ENCODE data around the gene FOXC2.

Gene FOXC2

GRCh38 chr16:86563469-86564345 lies 2.9 kb upstream of the FOXC2 start:
- H3K27ac ChIP-seq: peak overlapping the region; percentile 65 to 76
- TF ChIP-seq CTCF (IDR thresholded peaks at IDR 0.05): peak; percentile 100
- DNase-seq (ENCODE audit: low spot score): peak; percentile 93
- peak overlapping the region; percentile 55 for H3K4me3 ChIP-seq

DNA sequence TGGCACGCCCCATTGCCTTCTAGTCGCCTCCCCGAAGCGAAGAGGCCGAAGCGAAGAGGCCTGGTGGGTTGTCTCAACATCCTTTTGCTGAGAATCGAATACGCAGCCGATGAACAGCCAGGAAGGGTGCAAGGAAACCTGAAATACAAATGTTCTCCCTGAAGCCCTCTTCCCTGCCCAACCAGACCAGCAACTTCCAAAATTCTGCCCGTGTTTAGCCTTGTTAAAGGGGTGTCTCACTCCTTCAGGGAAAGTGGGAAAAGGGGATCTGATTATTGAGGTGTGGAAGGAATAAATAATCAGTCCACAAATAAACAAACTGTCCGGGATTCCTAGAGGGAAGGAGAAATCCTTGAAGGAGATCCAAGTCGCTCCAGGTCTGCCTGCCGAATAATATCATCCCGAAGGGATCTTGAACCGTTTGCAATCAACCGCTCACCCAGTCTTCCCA lies 1.4 kb upstream of the FOXC2 start:
- Histone ChIP-seq H3K4me3 (no peak overlapping the region), H3K27ac (peak overlapping the region; percentile 68 to 76)
- DNase-seq (ENCODE audit: low spot score): no peak
- TF ChIP-seq CTCF (IDR thresholded peaks at IDR 0.05): no peak

DNA sequence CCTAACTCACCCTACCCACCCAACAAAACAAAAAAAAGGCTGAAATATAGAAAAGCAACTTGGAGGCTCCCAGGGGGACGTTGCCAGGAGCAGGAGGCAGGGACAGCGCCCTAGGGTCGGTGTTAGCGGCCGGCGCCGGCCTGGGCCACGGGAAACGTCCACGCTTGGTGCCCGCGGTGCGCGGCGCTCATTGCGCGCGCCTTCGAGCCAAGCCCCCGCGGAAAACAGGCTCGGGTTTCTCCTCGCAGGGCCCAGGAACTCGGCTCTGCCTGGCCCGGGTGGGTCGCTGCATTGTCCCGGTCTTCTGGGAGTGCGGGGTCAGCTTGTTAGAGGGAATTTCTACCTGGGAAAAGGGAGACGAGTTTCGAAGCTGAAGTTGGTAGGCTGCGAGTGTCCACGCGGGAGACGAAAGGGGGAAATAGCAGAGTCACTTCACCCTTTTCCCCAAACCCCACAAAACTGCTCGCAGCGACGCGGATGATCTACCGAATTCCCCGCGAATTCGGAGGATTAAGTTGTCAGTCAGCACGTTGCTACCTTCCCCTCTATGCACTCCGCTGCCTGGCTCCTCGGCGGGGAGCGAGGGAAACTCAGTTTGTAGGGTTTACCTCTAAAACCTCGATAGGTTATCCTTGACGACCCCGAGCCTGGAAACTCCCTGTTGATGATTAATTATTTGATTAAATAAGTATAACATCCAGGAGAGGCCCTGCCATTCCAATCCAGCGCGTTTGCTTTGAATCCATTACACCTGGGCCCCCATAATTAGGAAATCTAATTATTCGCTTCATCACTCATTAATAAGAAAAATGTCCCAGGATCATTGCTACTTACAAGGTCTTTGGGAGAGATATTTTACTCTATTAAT lies 751 bp upstream of the FOXC2 start:
- DNase-seq (ENCODE audit: low spot score): no peak
- Histone ChIP-seq H3K27ac (peak overlapping the region; percentile 68 to 76), H3K4me3 (peak overlapping the region; percentile 90)

GRCh38 chr16:86566966-86567700 lies 504 bp downstream of the FOXC2 start:
- peak; percentile 79 for DNase-seq (ENCODE audit: low spot score)
- peak overlapping the region; percentile 98 for H3K27ac ChIP-seq
- no peak for TF ChIP-seq CTCF (IDR thresholded peaks at IDR 0.05)

More for the DNA sequence above, 751 bp upstream of the FOXC2 start:
- no peak for TF ChIP-seq CTCF (IDR thresholded peaks at IDR 0.05)

DNA sequence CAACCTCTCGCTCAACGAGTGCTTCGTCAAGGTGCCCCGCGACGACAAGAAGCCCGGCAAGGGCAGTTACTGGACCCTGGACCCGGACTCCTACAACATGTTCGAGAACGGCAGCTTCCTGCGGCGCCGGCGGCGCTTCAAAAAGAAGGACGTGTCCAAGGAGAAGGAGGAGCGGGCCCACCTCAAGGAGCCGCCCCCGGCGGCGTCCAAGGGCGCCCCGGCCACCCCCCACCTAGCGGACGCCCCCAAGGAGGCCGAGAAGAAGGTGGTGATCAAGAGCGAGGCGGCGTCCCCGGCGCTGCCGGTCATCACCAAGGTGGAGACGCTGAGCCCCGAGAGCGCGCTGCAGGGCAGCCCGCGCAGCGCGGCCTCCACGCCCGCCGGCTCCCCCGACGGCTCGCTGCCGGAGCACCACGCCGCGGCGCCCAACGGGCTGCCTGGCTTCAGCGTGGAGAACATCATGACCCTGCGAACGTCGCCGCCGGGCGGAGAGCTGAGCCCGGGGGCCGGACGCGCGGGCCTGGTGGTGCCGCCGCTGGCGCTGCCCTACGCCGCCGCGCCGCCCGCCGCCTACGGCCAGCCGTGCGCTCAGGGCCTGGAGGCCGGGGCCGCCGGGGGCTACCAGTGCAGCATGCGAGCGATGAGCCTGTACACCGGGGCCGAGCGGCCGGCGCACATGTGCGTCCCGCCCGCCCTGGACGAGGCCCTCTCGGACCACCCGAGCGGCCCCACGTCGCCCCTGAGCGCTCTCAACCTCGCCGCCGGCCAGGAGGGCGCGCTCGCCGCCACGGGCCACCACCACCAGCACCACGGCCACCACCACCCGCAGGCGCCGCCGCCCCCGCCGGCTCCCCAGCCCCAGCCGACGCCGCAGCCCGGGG lies 1.3 kb downstream of the FOXC2 start:
- no peak for TF ChIP-seq CTCF (IDR thresholded peaks at IDR 0.05)
- DNase-seq (ENCODE audit: low spot score): no peak
- Histone ChIP-seq H3K27ac (peak overlapping the region; percentile 98), H3K4me3 (peak overlapping the region; percentile 90)

More at GRCh38 chr16:86566966-86567700, 504 bp downstream of the FOXC2 start:
- H3K4me3 ChIP-seq: peak overlapping the region; percentile 90
